Cardiac muscle cell (in vitro differentiated cells and primary cell): ENCODE results near the gene CCSER1. TPM values are rescaled to one million over a fixed set of nuclear protein-coding genes. Genes with fewer than 3 reads are reported as not detected.

Source experiments
- DNase-seq, 2 donors: peaks; one replicate each; pipeline versions ENCODE4 v3.0.0 to v3.0.0-alpha.2; 2010 to 2017; ENCODE audit warnings: low read depth in 1 of 2, low spot score in 1 of 2
- H3K27ac ChIP-seq: fragments of 200-600 bp; sonication (generic); 2 replicates; pipeline ENCODE4 v1.5.1; 2016
- H3K27me3 ChIP-seq: fragments of 200-600 bp; sonication (generic); 2 replicates; pipeline ENCODE4 v1.6.0; 2016; ENCODE audit warnings: control low read depth
- H3K36me3 ChIP-seq: fragments of 200-600 bp; sonication (generic); 2 replicates; pipeline ENCODE4 v1.5.1; 2016; ENCODE audit warnings: control low read depth
- H3K4me1 ChIP-seq: fragments of 200-600 bp; sonication (generic); 2 replicates; pipeline ENCODE4 v1.8.1; 2017; ENCODE audit warnings: low read depth, mild to moderate bottlenecking, mixed run types
- H3K4me3 ChIP-seq: fragments of 200-600 bp; sonication (generic); 2 replicates; pipeline ENCODE4 v1.5.1; 2016; ENCODE audit warnings: mild to moderate bottlenecking
- H3K9me3 ChIP-seq: fragments of 200-600 bp; sonication (generic); 2 replicates; pipeline ENCODE4 v1.5.1; 2017; ENCODE audit warnings: low read depth, mild to moderate bottlenecking, control low read depth
- CTCF ChIP-seq: IDR thresholded peaks from 2 replicates; pipeline ENCODE4 v1.5.1; 2012; ENCODE audit warnings: low read depth, mild to moderate bottlenecking, low read length
- polyA plus RNA-seq: library from polyadenylated mRNA; unstranded; fragments of >200 nt; fragmentation: Nextera tagmentation; extraction: Ambion mirVana; gene quantifications from 2 replicates; pipeline ENCODE4 v1.2.1, GENCODE V29; 2016
- total RNA-seq: library from RNA; depleted of rRNA; stranded (reverse); fragments of >200 nt; gene quantifications from 2 replicates; pipeline ENCODE4 v1.2.3, GENCODE V29; 2016

CCSER1 gene
- total and polyA plus RNA-seq, 2 experiments from 2014 or later, result 0.77 to 3.6 TPM

DNA sequence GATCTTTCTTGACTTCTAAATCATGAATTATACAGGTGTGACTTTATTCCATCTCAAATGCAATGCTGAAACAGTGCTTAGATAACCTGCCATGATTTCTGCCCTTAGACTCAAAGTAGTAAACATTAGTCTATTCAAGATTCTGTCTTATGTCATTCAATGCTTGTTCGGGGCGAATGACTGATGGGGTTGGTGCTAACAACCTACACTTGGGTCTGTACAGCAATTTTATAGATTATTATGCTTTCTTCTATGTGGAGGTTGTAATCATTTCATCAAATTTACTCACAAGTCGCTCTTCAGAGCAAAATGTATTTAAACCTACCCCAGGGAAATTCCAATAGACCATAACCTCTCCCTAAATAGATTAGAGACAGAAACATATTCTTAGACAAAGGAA, 1155.0 kb downstream of the CCSER1 start:
- Histone ChIP-seq H3K27me3 (no peaks in the 10 kb centered on the region), H3K36me3 (no peaks in the 10 kb centered on the region), H3K9me3 (no peaks in the 10 kb centered on the region), H3K4me3 (no peak overlapping the region), H3K27ac (no peak overlapping the region), H3K4me1 (peaks cover 1% of the 10 kb centered on the region)
- DNase-seq, result no peak
- TF ChIP-seq CTCF, result no peak

GRCh38 chr4:91283726-91284230, 1156.6 kb downstream of the CCSER1 start:
- Histone ChIP-seq H3K27ac (no peak overlapping the region), H3K9me3 (no peaks in the 10 kb centered on the region), H3K4me3 (no peak overlapping the region), H3K4me1 (peaks cover 8% of the 10 kb centered on the region), H3K27me3 (no peaks in the 10 kb centered on the region), H3K36me3 (no peaks in the 10 kb centered on the region)
- no peak for DNase-seq
- no peak for TF ChIP-seq CTCF

GRCh38 chr4:91284480-91284879, 1157.3 kb downstream of the CCSER1 start:
- Histone ChIP-seq H3K4me3 (no peak overlapping the region), H3K27me3 (no peaks in the 10 kb centered on the region), H3K9me3 (no peaks in the 10 kb centered on the region), H3K4me1 (peaks cover 8% of the 10 kb centered on the region), H3K36me3 (no peaks in the 10 kb centered on the region), H3K27ac (no peak overlapping the region)
- DNase-seq, result no peak
- TF ChIP-seq CTCF, result no peak

GRCh38 chr4:91285487-91285886, 1158.3 kb downstream of the CCSER1 start:
- no peak for DNase-seq
- no peaks in the 10 kb centered on the region for H3K9me3 ChIP-seq
- H3K27ac ChIP-seq, result no peak overlapping the region
- no peaks in the 10 kb centered on the region for H3K36me3 ChIP-seq
- H3K27me3 ChIP-seq, result no peaks in the 10 kb centered on the region
- no peak for TF ChIP-seq CTCF
- peaks cover 8% of the 10 kb centered on the region for H3K4me1 ChIP-seq
- no peak overlapping the region for H3K4me3 ChIP-seq

GRCh38 chr4:91288702-91289311, 1161.6 kb downstream of the CCSER1 start:
- Histone ChIP-seq H3K4me3 (no peak overlapping the region), H3K36me3 (no peaks in the 10 kb centered on the region), H3K9me3 (no peaks in the 10 kb centered on the region), H3K27ac (no peak overlapping the region), H3K27me3 (no peaks in the 10 kb centered on the region), H3K4me1 (peaks cover 8% of the 10 kb centered on the region)
- no peak for TF ChIP-seq CTCF
- no peak for DNase-seq
